ENCODE measurements around the gene PTPRO.
A peak's percentile ranks its signal among the peaks of the same experiment; 100 is the strongest.

The PTPRO gene

DNA sequence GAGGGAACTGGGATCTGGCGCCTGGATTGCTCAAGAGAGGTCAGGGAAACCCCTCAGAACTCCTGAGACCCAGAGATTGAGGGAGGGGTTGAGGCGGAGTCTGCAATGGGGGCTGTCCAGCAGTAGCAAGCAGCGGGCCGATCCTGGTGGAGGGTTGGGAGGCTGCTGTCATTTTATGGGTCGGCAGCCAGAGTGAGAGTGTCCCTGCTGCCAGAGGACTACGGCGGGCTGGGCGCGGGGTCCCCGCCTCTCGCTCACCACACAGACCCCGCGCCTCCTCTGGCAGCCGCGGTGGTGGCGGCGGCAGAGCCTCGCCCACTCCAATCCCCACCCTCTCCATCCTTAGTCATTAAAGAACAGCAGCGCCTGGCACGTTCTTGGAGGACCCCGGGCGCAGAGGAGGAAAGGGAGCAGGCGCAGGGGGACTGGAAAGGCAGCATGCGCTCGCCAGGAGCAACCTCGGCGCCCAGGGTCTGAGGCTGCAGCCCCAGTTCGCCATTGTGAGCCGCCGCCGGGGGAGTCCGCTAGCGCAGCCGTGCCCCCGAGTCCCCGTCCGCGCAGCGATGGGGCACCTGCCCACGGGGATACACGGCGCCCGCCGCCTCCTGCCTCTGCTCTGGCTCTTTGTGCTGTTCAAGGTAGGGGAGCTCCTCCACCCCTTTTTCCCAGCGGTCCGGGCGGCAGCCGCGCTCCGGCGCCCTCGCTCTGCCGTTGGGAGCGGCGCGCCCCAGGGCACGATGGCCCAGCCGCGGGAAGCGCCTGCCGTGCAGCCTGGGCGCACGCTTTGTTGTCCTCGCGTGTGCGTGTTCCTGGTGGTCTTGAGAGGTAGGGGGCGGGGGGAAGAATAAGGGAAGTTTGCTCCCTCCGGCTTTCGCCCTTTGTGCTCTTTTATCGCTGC, at the start of gene PTPRO:
Gene PTPRO, plus strand, starts transcription at position 345 of the 898 bp plus-strand sequence.
- no peak for DNase-seq (ENCODE audit: low spot score)

DNA sequence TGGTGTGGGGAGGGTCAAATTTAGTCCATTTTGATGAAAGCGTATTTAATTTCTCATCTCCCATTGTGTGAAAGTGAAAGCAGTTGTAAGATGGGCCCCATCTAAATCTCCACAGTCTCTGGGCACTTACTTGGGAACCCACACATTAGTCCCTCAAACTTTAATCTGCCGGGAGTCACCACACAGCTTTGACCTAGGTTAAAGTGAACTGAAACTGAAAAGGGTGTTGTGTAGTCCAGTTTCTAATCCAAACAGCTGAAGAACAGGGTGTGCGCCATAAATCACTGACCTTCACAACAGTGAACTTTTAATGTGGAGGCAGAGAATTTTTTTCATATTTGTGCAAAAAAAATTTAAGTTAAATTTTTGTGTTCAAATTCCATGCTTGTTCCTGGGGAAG, 48.4 kb upstream of the PTPRO start:
- DNase-seq (ENCODE audit: low spot score), result no peak

DNA sequence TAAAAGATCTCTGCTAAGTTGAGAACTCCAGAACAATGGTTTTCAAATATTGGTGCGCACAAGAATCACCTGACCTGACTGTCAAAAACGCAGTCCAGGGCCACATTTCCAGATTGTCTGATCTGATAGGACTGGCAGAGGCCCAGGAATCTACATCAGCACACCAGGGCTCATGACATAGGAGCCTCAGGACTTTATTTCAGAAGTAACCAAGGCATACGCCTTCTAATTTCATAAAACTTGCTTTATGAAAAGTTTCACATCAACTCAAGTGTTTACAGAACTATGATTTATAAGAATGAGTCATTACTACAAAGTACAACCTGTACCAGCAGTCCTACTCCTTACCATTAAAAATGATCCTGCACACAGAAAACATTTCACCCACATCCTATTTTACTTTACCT, 47.7 kb upstream of the PTPRO start:
- no peak for DNase-seq (ENCODE audit: low spot score)

DNA sequence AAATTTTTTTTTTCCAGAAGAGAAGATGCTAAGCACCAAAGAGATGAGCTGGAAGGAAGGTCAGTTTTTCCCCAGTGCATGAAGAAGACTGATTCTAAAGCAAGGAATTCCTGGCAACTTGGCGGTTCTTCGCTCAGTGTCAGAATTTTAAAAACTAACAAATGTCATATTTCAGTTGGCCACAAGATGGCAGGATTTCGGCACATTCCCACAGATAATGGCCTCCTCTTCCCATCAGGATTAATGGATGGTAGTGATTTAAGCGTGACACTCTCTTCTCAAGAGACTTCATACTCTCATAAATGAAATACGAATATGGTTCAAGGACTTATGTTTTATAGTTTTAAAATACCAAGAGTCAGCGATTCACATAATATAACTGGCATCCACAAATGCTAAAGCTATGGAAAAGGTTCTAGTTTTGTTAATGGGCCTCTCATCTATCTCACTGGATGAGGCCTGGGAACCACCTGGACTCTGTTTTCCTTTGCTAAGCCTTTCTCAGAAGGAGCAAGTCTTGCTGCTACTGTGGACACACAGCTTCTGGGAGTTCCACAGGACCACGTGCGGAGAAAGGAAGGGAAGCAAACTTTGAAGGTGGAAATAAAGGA, 46.1 kb upstream of the PTPRO start:
- DNase-seq (ENCODE audit: low spot score), result peak; percentile 53

DNA sequence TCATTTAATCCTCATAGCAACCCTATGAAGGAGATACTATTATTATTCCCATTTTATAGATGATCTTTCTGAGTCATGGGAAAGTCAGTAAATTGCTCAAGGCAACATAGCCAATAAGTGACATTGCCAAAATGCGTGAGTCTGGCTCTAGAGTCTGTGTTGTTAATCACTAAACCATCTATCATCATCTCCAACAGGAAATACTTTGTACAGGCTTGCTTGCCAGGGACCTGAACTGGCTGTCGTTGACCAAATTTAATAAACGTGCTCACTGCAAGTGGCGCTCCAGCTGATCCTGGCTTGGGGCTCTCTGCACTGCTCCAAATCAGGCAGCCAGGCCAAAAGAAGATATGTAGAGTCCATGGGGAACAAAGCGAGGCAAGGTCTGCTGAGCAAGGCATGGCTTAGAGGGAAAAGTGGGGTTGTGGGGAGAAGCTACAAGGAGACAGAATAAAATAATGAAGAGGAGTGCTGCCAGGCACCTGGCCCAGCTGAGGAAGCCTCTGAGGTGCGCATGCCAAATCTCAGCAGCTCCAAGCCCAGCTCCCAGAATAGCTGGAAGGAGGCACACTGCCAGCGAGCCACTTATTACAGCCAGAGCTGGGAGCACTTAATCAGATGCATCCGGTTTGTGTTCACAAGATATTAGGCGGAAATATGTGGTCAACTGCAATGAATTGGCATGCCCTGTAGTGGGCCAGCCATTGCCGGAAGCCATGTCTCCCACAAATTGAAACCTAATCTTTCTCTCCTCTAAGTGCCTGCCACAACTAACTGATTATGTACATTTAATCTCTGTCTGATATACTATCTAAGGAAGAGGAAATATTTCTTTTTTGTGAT, 43.3 kb upstream of the PTPRO start:
- peak; percentile 13 for DNase-seq (ENCODE audit: low spot score)

DNA sequence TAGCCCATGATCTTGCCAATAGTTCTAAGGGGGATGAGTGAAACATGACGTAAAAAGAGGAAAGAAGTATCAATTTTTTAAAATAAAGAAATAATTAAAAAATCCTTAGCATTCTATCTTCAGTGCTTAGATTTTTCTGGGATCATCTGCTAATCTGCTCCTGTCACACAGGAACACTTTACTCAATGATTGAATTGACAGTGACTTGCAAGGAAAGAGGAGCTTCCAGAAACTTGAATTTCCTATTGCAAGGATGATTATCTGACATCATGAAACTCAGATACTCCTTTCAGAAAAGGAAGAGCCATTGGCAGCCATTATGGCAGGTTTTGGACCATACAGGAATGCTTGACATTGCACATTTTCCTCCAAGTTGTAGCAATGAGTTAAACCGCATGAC, 41.4 kb upstream of the PTPRO start:
- DNase-seq (ENCODE audit: low spot score), result no peak

DNA sequence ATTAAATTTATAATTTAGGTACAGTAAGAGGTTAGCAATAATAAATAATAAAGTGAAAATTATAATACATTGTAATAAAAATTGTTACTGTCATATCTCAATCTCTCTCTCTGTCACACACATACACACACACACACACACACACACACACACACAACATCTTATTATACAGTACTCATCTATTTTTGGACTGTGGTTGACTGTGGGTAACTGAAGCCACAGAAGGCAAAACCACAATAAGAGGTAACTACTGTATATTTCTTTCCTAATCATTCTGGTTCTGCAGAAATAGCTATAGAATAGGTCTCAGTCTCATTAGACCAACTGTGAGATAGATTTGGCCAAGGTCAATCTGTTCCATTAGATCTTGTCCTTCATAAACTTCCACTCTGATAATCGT, 33.1 kb upstream of the PTPRO start:
- no peak for DNase-seq (ENCODE audit: low spot score)

DNA sequence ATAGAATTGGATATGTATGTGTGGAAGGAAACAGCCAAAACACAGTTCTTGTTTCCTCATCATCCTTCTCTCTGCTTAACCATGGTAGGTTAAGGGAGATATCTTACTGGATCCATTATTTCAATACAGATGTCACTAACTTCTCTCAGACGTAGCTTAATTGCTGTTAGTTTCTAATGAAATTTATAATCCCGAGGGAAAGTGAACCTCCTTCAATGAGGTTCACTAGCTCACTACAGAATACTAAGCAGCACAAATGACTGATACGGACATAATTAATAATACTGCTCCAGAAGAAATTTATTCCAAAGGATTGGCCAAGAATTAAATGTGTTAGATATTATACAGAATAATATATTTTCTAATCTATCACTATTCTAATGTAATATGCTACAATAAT, 28.6 kb upstream of the PTPRO start:
- DNase-seq (ENCODE audit: low spot score), result no peak

DNA sequence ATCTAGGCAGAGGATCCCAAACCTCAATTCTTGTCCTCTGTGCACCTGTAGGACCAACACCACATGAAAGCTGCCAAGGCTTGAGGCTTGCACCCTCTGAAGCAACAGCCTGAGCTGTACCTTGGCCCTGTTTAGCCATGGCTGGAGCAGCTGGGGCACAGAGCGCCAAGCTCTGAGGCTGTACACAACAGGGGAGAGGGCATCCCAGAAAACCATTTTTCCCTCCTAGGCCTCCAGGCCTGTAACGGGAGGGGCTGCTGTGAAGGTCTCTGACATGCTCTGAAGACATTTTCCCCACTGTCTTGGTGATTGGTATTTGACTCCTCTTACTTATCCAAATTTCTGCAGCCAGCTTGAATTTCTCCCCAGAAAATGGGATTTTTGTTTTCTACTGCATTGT, 22.4 kb upstream of the PTPRO start:
- no peak for DNase-seq (ENCODE audit: low spot score)

DNA sequence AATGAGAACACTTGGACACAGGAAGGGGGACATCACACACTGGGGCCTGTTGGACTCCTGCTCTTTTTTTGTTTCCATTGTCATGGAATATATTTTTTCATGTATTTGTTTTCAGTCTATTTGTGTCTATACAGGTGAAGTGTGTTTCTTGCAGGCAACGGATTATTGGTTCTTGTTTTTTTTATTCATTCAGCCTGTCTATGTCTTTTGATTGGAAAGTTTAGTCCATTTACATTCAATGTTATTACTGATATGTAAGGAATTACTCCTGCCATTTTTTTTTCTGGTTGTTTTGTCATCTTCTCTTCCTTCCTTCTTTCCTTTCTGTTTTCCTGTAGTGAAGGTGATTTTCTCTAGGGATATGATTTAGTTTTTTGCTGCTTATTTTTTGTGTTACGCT, 18.0 kb upstream of the PTPRO start:
- no peak for DNase-seq (ENCODE audit: low spot score)

DNA sequence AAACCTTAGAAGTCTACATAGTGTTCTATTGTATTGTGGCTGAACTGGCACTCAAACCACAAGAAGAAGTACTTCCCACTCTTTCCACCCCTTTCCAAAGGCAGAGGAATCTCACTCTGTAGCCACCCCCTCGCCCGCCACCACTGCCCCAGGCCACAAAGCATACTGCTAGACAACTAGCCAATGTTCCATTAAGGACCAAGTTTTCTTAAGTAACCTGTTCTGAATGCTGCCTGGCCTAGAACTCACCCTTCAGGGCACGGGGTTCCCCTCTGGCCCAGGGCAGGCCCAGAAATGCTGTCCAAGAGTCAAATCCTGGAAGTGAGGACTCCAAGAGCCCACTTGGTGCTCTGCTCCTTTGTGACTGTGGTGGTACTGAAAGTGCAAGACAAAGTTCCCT, 15.7 kb upstream of the PTPRO start:
- no peak for DNase-seq (ENCODE audit: low spot score)

DNA sequence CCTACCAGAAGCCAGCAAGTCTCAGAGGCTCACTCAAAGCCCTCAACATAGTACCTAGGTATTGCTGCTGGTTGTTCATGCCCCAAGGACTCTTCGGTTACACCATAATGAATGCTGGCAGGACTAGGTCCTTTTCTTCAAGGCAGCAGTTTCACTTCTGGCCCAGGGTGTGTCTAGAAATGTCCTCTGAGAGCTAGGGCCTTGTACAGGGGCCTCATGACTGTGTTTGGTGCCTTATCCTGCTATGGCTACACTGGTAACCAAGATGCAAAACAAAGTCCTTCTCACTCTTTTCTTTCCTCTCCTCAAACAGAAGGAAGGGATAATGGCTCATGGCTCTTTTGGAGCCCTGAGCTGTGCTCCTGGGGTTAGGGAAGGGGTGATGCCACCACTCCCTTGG, 15.2 kb upstream of the PTPRO start:
- no peak for DNase-seq (ENCODE audit: low spot score)

DNA sequence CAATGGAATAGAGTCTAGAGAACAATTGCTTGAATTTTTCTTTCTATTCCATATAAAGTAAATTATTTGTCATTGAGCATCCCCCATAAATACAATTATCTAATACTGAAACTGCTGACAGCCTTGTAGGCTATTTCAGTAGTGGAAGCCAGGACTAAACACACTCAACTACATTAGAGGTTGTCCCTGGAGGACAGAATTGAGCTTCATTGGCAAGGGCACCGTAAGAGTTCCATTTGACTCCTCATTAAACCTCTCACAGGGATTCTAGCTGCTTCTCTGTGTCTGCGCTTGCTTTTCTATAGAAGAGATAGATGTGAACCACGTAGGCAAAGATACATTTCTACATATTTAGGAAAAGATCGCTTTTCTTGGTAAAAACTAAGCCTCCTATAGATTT, 3.5 kb upstream of the PTPRO start:
- DNase-seq (ENCODE audit: low spot score), result no peak

DNA sequence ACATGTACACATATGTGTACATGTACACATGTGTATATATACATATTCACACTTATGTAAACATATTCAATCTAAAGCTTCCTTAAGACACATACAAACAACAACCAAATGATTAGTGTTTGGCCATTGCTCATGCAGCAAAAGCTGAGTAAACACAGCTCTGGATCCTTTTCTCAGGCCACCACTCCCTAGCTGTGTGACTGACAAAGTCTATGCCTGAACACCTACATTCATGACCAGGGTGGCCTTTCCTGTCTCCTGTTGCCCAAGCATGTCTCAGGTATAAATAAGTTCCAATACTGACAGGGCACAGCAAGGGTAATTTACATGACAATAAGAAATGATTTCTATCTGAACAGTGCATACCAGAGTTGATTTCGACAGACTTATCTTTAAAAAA, 1.4 kb upstream of the PTPRO start:
- DNase-seq (ENCODE audit: low spot score), result no peak

DNA sequence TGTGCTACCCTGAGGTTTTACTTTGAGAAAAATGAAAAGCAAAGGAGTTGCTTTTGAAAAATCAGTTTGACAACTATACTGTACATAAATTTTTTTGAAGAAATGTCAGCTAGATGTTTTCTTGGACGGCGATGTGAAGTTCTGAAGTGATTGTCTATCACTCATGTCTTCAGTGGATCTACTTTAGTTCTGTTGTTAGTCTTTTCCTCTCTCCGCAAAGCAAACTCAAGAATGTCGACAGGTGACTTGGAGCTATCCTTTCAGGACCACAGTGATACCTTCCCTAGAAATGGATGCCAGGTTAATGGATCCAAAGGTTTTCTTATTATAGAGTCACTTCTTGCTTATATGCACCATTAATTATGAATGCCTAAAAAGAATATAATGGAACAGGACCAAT, 1.2 kb downstream of the PTPRO start:
- DNase-seq (ENCODE audit: low spot score), result no peak

DNA sequence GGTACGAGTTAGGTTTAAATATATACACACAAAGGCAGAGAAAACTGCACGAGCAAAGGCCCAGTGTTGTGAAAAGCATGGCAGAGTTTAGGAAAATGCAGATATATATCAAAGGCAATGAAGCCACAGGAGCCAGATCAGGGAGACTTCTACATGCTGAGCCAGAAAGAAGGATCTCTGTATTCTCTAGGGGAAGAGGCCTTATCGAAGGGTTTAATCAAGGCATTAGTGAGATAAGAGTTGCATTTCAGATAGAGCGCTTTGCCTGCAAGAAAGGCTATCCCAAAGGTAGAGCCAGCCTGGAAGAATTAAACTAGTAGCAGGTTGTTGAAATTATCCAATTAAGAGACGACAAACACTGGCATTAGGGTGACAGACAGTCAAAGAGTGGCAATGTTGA, 7.6 kb downstream of the PTPRO start:
- DNase-seq (ENCODE audit: low spot score), result no peak

DNA sequence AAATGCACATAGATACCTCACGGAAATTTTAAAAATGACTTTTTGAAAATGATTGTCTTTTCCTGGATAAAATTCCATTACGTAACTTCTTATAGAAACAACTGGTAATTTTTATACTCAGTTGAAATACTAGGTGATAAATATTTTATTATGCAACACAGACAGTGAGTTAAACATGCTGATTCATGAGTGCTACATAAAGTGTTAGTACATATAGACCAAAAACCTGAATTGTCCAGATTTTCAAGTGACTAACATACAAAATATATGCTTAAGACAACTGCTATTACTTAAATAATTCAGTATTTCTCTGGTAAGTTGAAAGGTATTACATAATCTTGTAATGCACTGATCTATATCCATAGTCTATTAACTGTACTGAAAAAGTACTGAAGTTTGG, 11.9 kb downstream of the PTPRO start:
- DNase-seq (ENCODE audit: low spot score), result no peak

DNA sequence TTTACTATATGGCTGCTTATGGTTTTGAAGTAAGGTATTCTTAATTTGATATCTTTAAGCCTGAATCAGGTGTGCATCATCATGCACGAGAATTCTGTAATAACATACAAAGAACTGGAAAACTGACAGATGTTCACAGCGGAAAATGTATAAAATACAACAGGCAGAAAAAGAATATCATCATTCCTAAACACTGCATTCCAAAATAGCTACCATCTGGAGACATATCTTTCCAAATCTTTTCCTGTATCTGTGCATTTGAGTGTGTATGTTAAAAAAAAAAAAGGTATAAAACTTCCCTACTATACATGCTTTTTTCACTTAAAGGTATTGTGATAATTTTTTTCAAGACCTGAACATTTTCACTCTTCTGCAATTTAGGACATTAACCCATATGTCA, 13.7 kb downstream of the PTPRO start:
- no peak for DNase-seq (ENCODE audit: low spot score)

DNA sequence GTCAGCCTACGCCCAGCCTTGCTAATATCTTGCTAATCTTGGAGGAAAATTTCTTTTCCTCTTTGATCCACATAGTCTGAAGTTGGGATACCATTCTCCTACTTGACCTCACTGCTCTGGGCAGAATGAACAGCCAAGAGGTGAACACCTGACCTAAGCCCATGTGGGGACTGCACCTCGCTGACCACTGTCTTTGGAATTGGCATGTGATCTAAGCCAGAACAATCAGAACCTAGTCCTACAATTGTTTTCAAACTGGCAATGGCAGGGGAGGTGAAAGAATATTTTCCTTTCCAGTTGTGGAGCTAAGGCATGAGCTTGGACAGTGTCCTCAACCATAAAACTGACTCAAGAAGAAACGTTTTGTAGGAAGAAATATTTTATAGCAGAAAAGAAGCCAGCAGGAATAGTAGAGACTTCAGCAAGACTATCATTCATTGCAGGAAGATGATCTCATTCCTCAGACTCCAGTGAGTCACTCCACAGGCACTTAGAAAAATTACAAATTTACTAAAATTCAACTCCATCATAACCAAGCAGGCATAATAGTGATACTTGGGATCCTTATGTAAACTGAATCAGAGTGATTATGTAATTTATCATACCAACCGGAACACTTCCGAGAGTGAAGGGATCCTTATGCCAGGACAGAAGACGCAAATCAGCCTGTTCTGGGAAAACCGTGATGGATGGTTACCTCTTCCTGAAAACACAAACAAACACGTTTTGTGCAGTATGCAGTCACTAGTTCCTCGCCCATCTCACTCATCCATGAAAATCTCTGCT, 14.7 kb downstream of the PTPRO start:
- DNase-seq (ENCODE audit: low spot score), result no peak

DNA sequence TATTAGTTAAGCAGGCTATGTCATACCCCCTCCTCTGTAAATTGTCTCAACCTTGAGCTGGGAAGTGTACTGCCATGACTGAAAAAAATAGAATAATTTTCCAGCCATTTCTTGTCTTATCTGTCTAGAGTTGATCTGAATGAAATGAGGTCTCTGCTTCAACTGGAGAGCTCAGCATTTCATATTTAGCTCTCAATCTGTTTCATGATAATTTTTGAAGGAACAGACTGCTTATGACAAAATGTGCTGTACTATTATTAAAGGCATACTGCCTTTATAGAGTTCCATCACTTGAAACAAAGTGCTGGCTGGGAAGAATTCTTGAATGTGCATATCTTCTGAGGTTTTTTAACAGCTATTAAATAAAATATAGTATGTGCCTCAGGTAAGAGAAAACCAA, 19.1 kb downstream of the PTPRO start:
- no peak for DNase-seq (ENCODE audit: low spot score)

DNA sequence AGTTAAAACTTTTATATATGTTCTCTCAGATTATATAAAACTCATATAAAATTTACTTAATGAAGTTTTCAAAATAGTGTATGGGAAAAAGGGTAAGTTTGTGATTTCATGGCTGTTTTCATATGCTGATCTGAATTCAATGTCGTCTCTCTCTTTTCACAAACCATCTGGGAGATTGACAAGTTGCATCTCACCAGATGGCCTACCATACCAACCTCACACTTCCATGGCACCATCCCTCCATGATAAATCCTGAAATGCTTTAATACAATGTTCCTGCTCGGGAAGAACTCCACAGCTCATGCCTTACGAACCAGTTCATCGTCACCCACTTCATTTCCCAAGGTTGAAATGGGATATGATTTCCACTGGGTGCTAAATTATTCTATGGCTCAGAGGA, 22.3 kb downstream of the PTPRO start:
- DNase-seq (ENCODE audit: low spot score), result no peak

DNA sequence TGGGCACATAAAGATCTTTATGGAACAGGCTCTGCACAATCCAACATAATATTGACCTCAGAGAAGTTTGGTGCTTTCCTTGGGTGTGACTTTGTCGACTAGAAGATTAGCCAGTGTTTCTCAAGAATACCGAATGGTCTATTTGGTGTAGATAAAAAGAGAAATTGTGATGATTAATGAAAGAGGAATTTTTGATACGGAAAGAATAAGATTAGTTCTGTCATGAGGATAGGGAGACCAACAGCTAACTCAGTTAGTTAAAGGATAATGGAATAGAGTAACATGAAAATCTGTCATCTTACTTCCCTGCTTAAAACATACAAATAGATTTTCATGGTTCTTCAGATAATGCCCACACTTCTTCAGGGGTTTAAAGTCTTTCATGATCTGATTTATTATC, 24.2 kb downstream of the PTPRO start:
- no peak for DNase-seq (ENCODE audit: low spot score)

Data from pons (tissue), 1 donor.